AG04450 (cell line): Measurements from ENCODE around the gene OSGEP. TPM values are rescaled to one million over a fixed set of nuclear protein-coding genes. Genes with fewer than 3 reads are reported as not detected.
A peak's percentile ranks its signal among the peaks of the same experiment; 100 is the strongest.

ENCODE experiments used
- CTCF ChIA-PET: fragments of 300-600, 350-600 bp; formaldehyde crosslinking; extraction: SDS; loops from one replicate; lab custom pipeline; 2022; ENCODE audit warnings: antibody characterized with exemption, inconsistent platforms; lab: Charles Lee
- POLR2A ChIA-PET: fragments of 350-600 bp; formaldehyde crosslinking; extraction: SDS; loops from one replicate; lab custom pipeline; 2021; ENCODE audit warnings: antibody characterized with exemption, inconsistent platforms; lab: Yijun Ruan, JAX
- DNase-seq: peaks from one replicate; pipeline ENCODE4 v3.0.0-alpha.2; 2011; ENCODE audit warnings: low read depth, low spot score
- H3K27ac ChIP-seq: one replicate; pipeline ENCODE4 v1.5.1; 2012; ENCODE audit warnings: low read depth, low read length, control low read depth
- H3K27me3 ChIP-seq: one replicate; pipeline ENCODE4 v1.6.0; 2012; ENCODE audit warnings: low read length; ENCODE audit not compliant: control insufficient read depth, insufficient read depth
- H3K4me3 ChIP-seq: 2 replicates; pipeline ENCODE4 v1.5.1; 2011; ENCODE audit warnings: mild to moderate bottlenecking, low read depth, low read length, control low read depth
- H3K9me3 ChIP-seq: 2 replicates; pipeline ENCODE4 v1.5.1; 2012; ENCODE audit warnings: low read length; ENCODE audit not compliant: control insufficient read depth, insufficient read depth
- CTCF ChIP-seq: IDR thresholded peaks from 2 replicates; pipeline ENCODE4 v1.5.1; 2011; ENCODE audit warnings: low read depth, low read length, control low read depth, inconsistent platforms
- polyA plus RNA-seq: library from polyadenylated mRNA; depleted of rRNA; stranded (reverse); fragments of >200 nt; gene quantifications from 2 replicates; pipeline ENCODE4 v1.2.3, GENCODE V29; 2011

Gene OSGEP
- polyA plus RNA-seq, 1 experiment = 29.2 TPM

GRCh38 chr14:20478894-20479293, 24.3 kb upstream of the OSGEP start:
- ChIA-PET POLR2A (no interaction called here), CTCF (no interaction called here)
- TF ChIP-seq CTCF = no peak
- Histone ChIP-seq H3K27me3 (no peaks in the 10 kb centered on the region), H3K4me3 (no peak overlapping the region), H3K27ac (no peak overlapping the region), H3K9me3 (no peaks in the 10 kb centered on the region)
- DNase-seq = no peak

GRCh38 chr14:20477211-20477876, 22.7 kb upstream of the OSGEP start:
- ChIA-PET CTCF (interaction anchor here (1.0 kb wide), 1 partner anchor 62 kb away, joined by 3 read pairs; no protein-coding TSS in a partner anchor), POLR2A (interaction anchor here (1.0 kb wide), 1 partner anchor 10 kb away, joined by 3 read pairs; no protein-coding TSS in a partner anchor)
- Histone ChIP-seq H3K27me3 (no peaks in the 10 kb centered on the region), H3K9me3 (no peaks in the 10 kb centered on the region), H3K27ac (peak overlapping the region; percentile 11), H3K4me3 (no peak overlapping the region)
- TF ChIP-seq CTCF = no peak
- DNase-seq = no peak

GRCh38 chr14:20476776-20477175, 22.2 kb upstream of the OSGEP start:
- no peaks in the 10 kb centered on the region for H3K9me3 ChIP-seq
- TF ChIP-seq CTCF = no peak
- no peaks in the 10 kb centered on the region for H3K27me3 ChIP-seq
- no peak overlapping the region for H3K4me3 ChIP-seq
- ChIA-PET CTCF (interaction anchor here (1.0 kb wide), 1 partner anchor 61 kb away, joined by 3 read pairs; no protein-coding TSS in a partner anchor), POLR2A (interaction anchor here (1.0 kb wide), 1 partner anchor 11 kb away, joined by 3 read pairs; no protein-coding TSS in a partner anchor)
- DNase-seq = no peak
- H3K27ac ChIP-seq = no peak overlapping the region

GRCh38 chr14:20472536-20473169, 18.0 kb upstream of the OSGEP start:
- Histone ChIP-seq H3K27me3 (no peaks in the 10 kb centered on the region), H3K27ac (no peak overlapping the region), H3K4me3 (no peak overlapping the region), H3K9me3 (no peaks in the 10 kb centered on the region)
- ChIA-PET CTCF (interaction anchor here (0.7 to 2.4 kb wide), 2 partner anchors 145 to 166 kb away, joined by 3 to 6 read pairs; no protein-coding TSS in a partner anchor), POLR2A (no interaction called here)
- no peak for DNase-seq
- TF ChIP-seq CTCF = no peak

GRCh38 chr14:20470603-20470901, 15.9 kb upstream of the OSGEP start:
- H3K9me3 ChIP-seq = no peaks in the 10 kb centered on the region
- H3K4me3 ChIP-seq = peak overlapping the region; percentile 95
- peak overlapping the region; percentile 11 for H3K27ac ChIP-seq
- CTCF ChIA-PET = interaction anchor here (0.9 to 1.6 kb wide), 2 partner anchors 9 to 55 kb away, joined by 3 to 5 read pairs; partner anchors contain the start of gene PIP4P1
- TF ChIP-seq CTCF = no peak
- POLR2A ChIA-PET = interaction anchor here (1.8 to 3.1 kb wide), 3 partner anchors 9 to 58 kb away, joined by 5 to 30 read pairs (median 13); partner anchors contain the start of genes APEX1, OSGEP, PIP4P1 and TEP1
- H3K27me3 ChIP-seq = no peaks in the 10 kb centered on the region
- DNase-seq = no peak
